ENCODE measurements around the gene PRXL2A. TPM values are rescaled to one million over a fixed set of nuclear protein-coding genes. Genes with fewer than 3 reads are reported as not detected.
"Not testable (repeated sequence)": the region's sequence is repeated elsewhere in the genome, so short reads cannot be mapped to it uniquely, and the experiment has no call there.

Gene PRXL2A
- total and polyA plus RNA-seq, 10 of the 15 experiments (the other 5 are each of a cell fraction or from before 2014, with no cell fraction given) = 2.8 to 15.6 (median 11.1) TPM

DNA sequence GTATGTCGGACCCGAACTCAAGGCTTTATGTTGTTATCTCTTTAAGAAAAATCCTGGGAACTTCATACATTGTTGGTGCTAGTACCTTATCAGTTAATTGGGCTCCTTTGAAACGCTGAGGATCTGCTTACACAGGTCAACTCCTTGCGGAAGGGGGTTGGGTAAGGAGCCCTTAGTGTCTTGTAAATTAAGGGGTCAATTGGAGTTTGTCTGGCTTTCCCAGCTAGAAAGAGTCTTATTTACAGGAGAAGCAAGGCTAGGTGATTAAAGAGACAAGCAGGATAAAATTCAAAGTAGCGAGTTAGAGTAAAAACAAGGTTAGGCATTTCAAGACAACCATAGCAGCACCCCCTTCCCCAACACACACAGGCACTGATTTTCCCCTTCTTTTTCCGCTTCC lies 8.9 kb downstream of the PRXL2A start:
- RAD21 ChIA-PET (ENCODE audit: unreplicated experiment); FAIRE-seq; H3K79me2 ChIP-seq (ENCODE audit: control insufficient read depth, insufficient read depth, low read length); SMC1A ChIA-PET (ENCODE audit: uncharacterized antibody, unreplicated experiment); DNase-seq (ENCODE audit: low read depth, low spot score); H3K27ac ChIP-seq (ENCODE audit: control insufficient read depth, insufficient read depth); in situ Hi-C loops (cut with MboI); H3K27me3 ChIP-seq (replicated peaks in 1 of 2; ENCODE audit: control insufficient read depth in 2 of 2, insufficient read depth in 2 of 2, low read length in 1 of 2); BruUV-seq (replicated peaks); H3K9me3 ChIP-seq (replicated peaks; ENCODE audit: control insufficient read depth, insufficient read depth, low read length); H3K4me3 ChIP-seq; H3K9ac ChIP-seq (ENCODE audit: control insufficient read depth, insufficient read depth, low read length); H4K20me1 ChIP-seq (ENCODE audit: control insufficient read depth, insufficient read depth); ATAC-seq; H3K4me2 ChIP-seq (ENCODE audit: control insufficient read depth, insufficient read depth); POLR2A ChIA-PET; H2AFZ ChIP-seq (ENCODE audit: control insufficient read depth, low read depth, low read length); intact Hi-C loops (cut with micrococcal nuclease; ENCODE audit: unreplicated experiment); H3K36me3 ChIP-seq (ENCODE audit: control insufficient read depth in 2 of 2, insufficient read depth in 2 of 2, low read length in 1 of 2): not testable (repeated sequence)
- CTCF ChIA-PET = interaction anchor here (6.2 kb wide), 1 partner anchor 27 kb away, joined by 32 read pairs; no protein-coding TSS in a partner anchor
- WGBS (ENCODE audit: insufficient coverage, insufficient replicate concordance, low lambda C conversion rate, missing lambda C conversion rate) = 80% methylated on average over 6 of the region's 6 CpGs
- H3K4me1 ChIP-seq (ENCODE audit: control insufficient read depth, insufficient read depth, low read length) = peaks cover 14% of the 10 kb centered on the region

DNA sequence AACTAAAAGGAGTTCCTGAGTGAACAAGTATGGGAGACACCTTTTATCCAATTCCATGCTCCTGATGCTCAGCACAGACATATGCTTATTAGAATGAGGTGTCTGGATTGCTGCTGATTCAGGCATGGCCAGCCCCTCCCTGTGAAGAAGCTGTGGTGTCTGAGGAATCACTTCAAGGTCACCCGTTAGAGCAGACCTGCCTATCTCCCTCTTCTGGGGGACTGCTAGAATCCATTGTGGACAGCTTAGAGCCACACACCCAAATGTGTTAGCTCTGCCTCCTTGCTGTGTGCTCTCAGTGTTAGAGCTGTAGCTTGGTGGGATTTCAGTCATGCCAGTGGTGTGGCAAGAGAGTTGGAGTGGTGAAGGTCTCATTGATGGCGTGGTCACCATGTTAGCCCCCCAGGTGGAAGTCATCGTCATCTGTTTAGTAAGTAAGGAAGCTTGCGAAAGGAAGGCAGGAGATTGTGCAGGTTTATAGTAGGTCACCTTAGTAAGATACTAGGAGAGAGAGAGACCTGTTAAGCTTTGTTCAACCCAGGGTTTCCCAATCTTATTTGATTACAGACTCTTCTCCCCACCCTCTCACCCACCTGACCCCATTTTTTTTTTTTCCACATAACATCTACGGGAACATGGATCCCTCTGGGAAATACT lies 12.8 kb downstream of the PRXL2A start:
- FAIRE-seq = no peak
- 21% methylated on average over 5 of the region's 5 CpGs for WGBS (ENCODE audit: insufficient coverage, insufficient replicate concordance, low lambda C conversion rate, missing lambda C conversion rate)
- TF ChIP-seq RCOR1 (conservative IDR thresholded peaks at IDR 0.05; ENCODE audit: low read depth, low read length) (no peak), NFYB (IDR thresholded peaks at IDR 0.05; ENCODE audit: insufficient read depth, low read depth, low read length) (no peak), JUND (IDR thresholded peaks at IDR 0.05; ENCODE audit: low read depth, low read length) (no peak), SMARCA5 (IDR thresholded peaks at IDR 0.05) (no peak), POLR2AphosphoS2 (IDR thresholded peaks at IDR 0.05; ENCODE audit: low read depth, low read length) (no peak)
- TF ChIP-seq, protein P1, sequence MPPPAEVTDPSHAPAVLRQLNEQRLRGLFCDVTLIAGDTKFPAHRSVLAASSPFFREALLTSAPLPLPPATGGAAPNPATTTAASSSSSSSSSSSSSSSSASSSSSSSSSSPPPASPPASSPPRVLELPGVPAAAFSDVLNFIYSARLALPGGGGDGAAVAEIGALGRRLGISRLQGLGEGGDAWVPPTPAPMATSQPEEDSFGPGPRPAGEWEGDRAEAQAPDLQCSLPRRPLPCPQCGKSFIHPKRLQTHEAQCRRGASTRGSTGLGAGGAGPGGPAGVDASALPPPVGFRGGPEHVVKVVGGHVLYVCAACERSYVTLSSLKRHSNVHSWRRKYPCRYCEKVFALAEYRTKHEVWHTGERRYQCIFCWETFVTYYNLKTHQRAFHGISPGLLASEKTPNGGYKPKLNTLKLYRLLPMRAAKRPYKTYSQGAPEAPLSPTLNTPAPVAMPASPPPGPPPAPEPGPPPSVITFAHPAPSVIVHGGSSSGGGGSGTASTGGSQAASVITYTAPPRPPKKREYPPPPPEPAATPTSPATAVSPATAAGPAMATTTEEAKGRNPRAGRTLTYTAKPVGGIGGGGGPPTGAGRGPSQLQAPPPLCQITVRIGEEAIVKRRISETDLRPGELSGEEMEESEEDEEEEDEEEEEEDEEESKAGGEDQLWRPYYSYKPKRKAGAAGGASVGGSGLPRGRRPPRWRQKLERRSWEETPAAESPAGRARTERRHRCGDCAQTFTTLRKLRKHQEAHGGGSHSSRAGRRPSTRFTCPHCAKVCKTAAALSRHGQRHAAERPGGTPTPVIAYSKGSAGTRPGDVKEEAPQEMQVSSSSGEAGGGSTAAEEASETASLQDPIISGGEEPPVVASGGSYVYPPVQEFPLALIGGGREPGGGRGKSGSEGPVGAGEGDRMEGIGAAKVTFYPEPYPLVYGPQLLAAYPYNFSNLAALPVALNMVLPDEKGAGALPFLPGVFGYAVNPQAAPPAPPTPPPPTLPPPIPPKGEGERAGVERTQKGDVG (CRISPR knock-in tag; IDR thresholded peaks at IDR 0.05) = no peak
- TF ChIP-seq, protein P2, sequence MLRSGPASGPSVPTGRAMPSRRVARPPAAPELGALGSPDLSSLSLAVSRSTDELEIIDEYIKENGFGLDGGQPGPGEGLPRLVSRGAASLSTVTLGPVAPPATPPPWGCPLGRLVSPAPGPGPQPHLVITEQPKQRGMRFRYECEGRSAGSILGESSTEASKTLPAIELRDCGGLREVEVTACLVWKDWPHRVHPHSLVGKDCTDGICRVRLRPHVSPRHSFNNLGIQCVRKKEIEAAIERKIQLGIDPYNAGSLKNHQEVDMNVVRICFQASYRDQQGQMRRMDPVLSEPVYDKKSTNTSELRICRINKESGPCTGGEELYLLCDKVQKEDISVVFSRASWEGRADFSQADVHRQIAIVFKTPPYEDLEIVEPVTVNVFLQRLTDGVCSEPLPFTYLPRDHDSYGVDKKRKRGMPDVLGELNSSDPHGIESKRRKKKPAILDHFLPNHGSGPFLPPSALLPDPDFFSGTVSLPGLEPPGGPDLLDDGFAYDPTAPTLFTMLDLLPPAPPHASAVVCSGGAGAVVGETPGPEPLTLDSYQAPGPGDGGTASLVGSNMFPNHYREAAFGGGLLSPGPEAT (IDR thresholded peaks at IDR 0.05; ENCODE audit: low read depth) = no peak

More for the DNA sequence above, 12.8 kb downstream of the PRXL2A start:
- ChIA-PET RAD21 (ENCODE audit: unreplicated experiment) (interaction anchor here (0.8 to 3.4 kb wide), 8 partner anchors 13 to 277 kb away, joined by 3 to 22 read pairs (median 4); partner anchors contain the start of gene PRXL2A), POLR2A (interaction anchor here (0.7 to 2.3 kb wide), 5 partner anchors 12 to 43 kb away, joined by 3 to 10 read pairs (median 3); partner anchors contain the start of gene PRXL2A), SMC1A (ENCODE audit: uncharacterized antibody, unreplicated experiment) (interaction anchor here (0.6 to 3.9 kb wide), 17 partner anchors 10 to 758 kb away, joined by 3 to 26 read pairs (median 4); no protein-coding TSS in a partner anchor), CTCF (interaction anchor here (0.8 to 6.2 kb wide), 15 partner anchors 8 to 177 kb away, joined by 3 to 33 read pairs (median 5); partner anchors contain the start of gene PRXL2A)
- Histone ChIP-seq H2AFZ (ENCODE audit: control insufficient read depth, low read depth, low read length) (peak overlapping the region; percentile 68), H3K36me3 (ENCODE audit: control insufficient read depth in 2 of 2, insufficient read depth in 2 of 2, low read length in 1 of 2) (no peaks in the 10 kb centered on the region), H3K4me3 (no peak overlapping the region), H4K20me1 (ENCODE audit: control insufficient read depth, insufficient read depth) (no peaks in the 10 kb centered on the region), H3K27ac (ENCODE audit: control insufficient read depth, insufficient read depth) (peak overlapping the region; percentile 47; the same call in 1 of the 2 replicates), H3K4me2 (ENCODE audit: control insufficient read depth, insufficient read depth) (peak overlapping the region; percentile 72; the same call in 1 of the 2 replicates), H3K9ac (ENCODE audit: control insufficient read depth, insufficient read depth, low read length) (no peak overlapping the region), H3K9me3 (replicated peaks; ENCODE audit: control insufficient read depth, insufficient read depth, low read length) (no peaks in the 10 kb centered on the region), H3K79me2 (ENCODE audit: control insufficient read depth, insufficient read depth, low read length) (no peaks in the 10 kb centered on the region), H3K27me3 (replicated peaks in 1 of 2; ENCODE audit: control insufficient read depth in 2 of 2, insufficient read depth in 2 of 2, low read length in 1 of 2) (no peaks in the 10 kb centered on the region), H3K4me1 (ENCODE audit: control insufficient read depth, insufficient read depth, low read length) (peaks cover 21% of the 10 kb centered on the region)
- in situ Hi-C loops (cut with MboI) (no loop called here), intact Hi-C loops (cut with micrococcal nuclease; ENCODE audit: unreplicated experiment) (no loop called here)
- no TSS peak for BruUV-seq (replicated peaks)
- DNase-seq (ENCODE audit: low read depth, low spot score) (no peak), ATAC-seq (peak; percentile 40)

Measured in GM12878 (cell line).